ENCODE data around the gene LMX1A. TPM values are rescaled to one million over a fixed set of nuclear protein-coding genes. Genes with fewer than 3 reads are reported as not detected.

The LMX1A gene
- total and polyA plus RNA-seq, 9 of the 15 experiments (the other 6 are each of a cell fraction or from before 2014, with no cell fraction given): not detected

DNA sequence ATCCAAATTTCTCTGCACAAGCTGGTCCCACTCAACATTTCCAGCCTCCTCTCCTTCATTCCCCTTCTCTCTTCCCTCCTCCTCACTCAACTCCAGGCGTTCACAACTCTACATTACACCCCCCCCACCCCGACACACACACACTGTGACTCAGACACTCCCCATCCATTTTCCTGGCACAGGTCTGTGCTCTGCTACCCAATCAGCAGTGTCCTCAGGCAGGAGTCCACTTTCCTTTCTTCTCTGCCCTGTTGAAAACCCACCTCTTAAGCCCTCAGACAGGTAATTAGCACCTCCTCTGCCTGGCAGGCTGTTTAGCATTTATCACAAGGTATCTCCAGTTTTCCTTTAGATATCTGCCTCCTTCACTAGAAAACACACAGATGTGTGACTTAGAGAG is 8.8 kb upstream of the LMX1A start:
- Histone ChIP-seq H3K9ac (ENCODE audit: insufficient read depth in 1 of 2, low read depth in 2 of 2, low read length in 2 of 2) (no peak overlapping the region), H3K9me1 (ENCODE audit: control insufficient read depth, insufficient read depth, low read length) (no peaks in the 10 kb centered on the region), H3K36me3 (ENCODE audit: control insufficient read depth, insufficient read depth, low read length) (no peaks in the 10 kb centered on the region), H4K20me1 (replicated peaks; ENCODE audit: control insufficient read depth, insufficient read depth, low read length) (no peaks in the 10 kb centered on the region; the same call in 1 of the 2 replicates), H3K4me2 (ENCODE audit: insufficient read depth, low read length) (no peak overlapping the region), H3K27ac (ENCODE audit: extremely low read depth, low read depth, low read length) (no peak overlapping the region), H3K4me1 (replicated peaks in 1 of 2; ENCODE audit: control insufficient read depth in 2 of 2, insufficient read depth in 2 of 2, low read length in 2 of 2) (no peaks in the 10 kb centered on the region), H3K79me2 (ENCODE audit: control insufficient read depth, insufficient read depth, low read length) (no peaks in the 10 kb centered on the region), H3K4me3 (no peak overlapping the region), H3K27me3 (ENCODE audit: control insufficient read depth in 2 of 2, insufficient read depth in 2 of 2, low read length in 2 of 2) (peaks cover 0 to 6% of the 10 kb centered on the region in 2 experiments; a peak in 2 of 5 replicates), H3K9me3 (replicated peaks; ENCODE audit: control insufficient read depth, insufficient read depth, low read depth, low read length) (no peaks in the 10 kb centered on the region), H2AFZ (ENCODE audit: low read depth, low read length) (no peak overlapping the region)
- in situ Hi-C loops (cut with MboI) (loop anchor here (10.0 kb wide), 1 partner anchor 221 kb away; no protein-coding TSS in a partner anchor), intact Hi-C loops (cut with micrococcal nuclease) (loop anchor here (5.0 kb wide), 1 partner anchor 238 kb away; no protein-coding TSS in a partner anchor)
- TF ChIP-seq, protein P1, sequence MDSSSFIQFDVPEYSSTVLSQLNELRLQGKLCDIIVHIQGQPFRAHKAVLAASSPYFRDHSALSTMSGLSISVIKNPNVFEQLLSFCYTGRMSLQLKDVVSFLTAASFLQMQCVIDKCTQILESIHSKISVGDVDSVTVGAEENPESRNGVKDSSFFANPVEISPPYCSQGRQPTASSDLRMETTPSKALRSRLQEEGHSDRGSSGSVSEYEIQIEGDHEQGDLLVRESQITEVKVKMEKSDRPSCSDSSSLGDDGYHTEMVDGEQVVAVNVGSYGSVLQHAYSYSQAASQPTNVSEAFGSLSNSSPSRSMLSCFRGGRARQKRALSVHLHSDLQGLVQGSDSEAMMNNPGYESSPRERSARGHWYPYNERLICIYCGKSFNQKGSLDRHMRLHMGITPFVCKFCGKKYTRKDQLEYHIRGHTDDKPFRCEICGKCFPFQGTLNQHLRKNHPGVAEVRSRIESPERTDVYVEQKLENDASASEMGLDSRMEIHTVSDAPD (CRISPR knock-in tag; IDR thresholded peaks at IDR 0.05): no peak
- no peak for TF ChIP-seq RFX5 (IDR thresholded peaks at IDR 0.05; ENCODE audit: low read depth, low read length)
- no peak for TF ChIP-seq EP300 (IDR thresholded peaks at IDR 0.05; ENCODE audit: low read length)
- TF ChIP-seq ZNF75A (CRISPR knock-in tag; IDR thresholded peaks at IDR 0.05): no peak
- no peak for TF ChIP-seq TBP (optimal IDR thresholded peaks at IDR 0.05; ENCODE audit: low read depth, low read length)
- no peak for TF ChIP-seq C11orf30 (IDR thresholded peaks at IDR 0.05; ENCODE audit: low read depth)
- FAIRE-seq (no peak), DNase-seq (ENCODE audit: extremely low read depth in 1 of 4, low spot score in 3 of 4) (no peak), ATAC-seq (no peak)
- WGBS (ENCODE audit: insufficient coverage, low coverage, missing lambda C conversion rate): 0% methylated on average over 2 of the region's 2 CpGs
- ChIA-PET CTCF (ENCODE audit: low intra/inter-chr PET ratio) (interaction anchor here (0.6 kb wide), 1 partner anchor 30 kb away, joined by 3 read pairs; no protein-coding TSS in a partner anchor), POLR2A (no interaction called here)
- BruUV-seq (replicated peaks): no TSS peak
